NCI-H2171 treated with DMSO at 0.1 percent for 48 hours (cell line): ENCODE data around the gene CMYA5.
A peak's percentile ranks its signal among the peaks of the same experiment; 100 is the strongest.

Experiments used
- DNase-seq: peaks from one replicate; lab custom pipeline; 2025; lab: John Stamatoyannopoulos, UW

The CMYA5 gene

DNA sequence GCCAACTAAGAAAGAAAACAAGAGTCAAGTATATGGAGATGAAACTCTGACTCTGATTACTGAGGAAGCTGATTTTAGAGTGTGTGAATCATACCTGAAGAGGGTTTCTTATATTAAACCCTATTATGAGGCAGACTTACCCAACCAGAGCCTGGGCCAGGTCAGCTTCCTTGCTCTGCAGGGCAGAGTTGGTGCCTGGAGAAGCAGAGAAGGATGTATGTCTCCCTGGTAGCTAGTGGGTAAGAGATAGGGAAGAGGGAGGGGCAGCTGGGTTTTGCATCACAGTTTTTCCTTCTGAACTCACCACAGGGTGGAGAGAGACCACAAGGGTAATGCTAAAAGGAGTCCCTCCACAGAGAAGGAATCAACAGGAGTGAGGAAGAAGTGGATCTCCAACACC is 104.1 kb downstream of the CMYA5 start:
- peak; percentile 54 for DNase-seq

DNA sequence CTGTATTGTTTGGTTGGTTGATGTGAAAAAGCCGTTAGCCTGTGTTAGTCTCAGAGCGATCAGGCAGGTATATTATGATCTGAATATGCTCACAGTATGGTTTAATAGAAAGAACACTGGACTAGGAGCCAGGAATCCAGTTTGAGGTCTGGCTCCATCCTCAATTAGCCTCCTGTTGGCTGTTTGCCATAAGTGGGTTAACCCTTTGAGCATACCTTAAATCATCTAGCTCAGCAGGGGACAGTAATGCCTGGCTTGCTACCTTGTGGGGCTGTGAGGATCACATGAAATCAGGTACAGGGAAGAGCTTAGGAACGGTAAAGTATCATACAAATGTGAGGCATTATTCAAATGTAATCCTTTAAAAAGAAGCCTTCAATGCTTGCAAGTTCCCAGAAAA is 104.7 kb downstream of the CMYA5 start:
- DNase-seq = peak; percentile 62

GRCh38 chr5:79795764-79796398 is 106.2 kb downstream of the CMYA5 start:
- no peak for DNase-seq

- DNase-seq = no peak
Observed at GRCh38 chr5:79798893-79799590, 109.4 kb downstream of the CMYA5 start.

DNA sequence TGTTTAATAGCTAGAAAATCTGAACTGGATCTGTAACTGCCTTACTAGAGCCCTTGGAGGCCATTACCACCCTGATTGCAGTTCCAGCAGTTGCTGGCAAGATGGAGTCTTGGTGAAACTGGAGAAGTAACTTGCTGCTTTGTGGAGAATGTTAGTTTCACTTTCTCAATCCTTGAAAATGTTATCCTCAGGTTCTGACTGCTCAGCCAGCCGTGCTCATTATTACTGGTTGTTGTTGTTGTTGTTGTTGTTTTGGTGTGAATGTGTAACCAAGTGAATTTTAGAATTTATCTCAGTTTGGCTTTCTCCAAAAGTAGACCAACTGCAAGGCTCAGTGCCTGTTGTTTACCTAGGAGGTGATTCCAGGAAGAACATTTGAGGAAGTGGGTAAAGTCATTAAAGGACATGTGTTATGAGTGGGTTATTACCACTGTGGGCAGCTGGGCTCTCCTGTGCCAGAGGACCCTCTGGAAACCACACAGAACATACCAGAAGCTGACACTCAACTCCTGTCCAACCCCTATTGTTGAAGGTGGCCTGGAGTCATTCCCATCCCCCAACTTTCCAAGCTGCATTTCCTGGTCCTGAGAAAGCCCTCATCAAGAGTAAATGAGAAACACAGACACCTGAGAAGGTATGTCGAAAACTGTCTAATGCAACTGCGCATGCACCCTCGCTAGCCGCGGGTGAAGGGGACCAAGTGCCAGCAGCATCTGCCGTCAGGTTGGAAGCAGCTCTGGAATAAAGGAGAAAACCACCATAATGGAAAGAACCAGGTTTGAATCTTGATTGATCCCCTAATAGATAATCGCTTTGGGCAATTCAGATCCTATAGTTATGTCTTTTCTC is 111.6 kb downstream of the CMYA5 start:
- DNase-seq = no peak

- no peak for DNase-seq
Observed at GRCh38 chr5:79802406-79802805, 112.8 kb downstream of the CMYA5 start.

- no peak for DNase-seq
Observed at GRCh38 chr5:79803007-79803406, 113.4 kb downstream of the CMYA5 start.

DNA sequence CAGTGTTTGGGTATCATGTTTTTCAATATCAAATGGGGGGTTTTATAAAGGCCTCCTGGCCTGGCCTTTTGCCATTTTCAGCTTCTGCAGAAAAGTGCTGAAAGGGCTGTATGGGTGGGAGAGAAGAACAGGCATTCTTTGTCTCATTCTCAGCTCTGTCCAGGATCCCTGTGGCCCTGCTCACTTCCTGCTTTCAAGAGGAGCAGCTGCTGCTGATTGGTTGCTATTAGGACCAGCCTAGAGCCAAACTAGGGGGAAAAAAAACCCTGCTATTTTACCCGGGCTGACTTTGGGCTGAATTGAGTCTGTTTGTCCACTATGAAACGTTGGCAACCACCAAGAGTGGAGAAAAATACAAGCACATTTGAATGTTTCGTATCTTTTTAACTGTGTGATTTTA is 117.1 kb downstream of the CMYA5 start:
- DNase-seq = no peak

GRCh38 chr5:79809743-79810142 is 120.1 kb downstream of the CMYA5 start:
- no peak for DNase-seq

DNA sequence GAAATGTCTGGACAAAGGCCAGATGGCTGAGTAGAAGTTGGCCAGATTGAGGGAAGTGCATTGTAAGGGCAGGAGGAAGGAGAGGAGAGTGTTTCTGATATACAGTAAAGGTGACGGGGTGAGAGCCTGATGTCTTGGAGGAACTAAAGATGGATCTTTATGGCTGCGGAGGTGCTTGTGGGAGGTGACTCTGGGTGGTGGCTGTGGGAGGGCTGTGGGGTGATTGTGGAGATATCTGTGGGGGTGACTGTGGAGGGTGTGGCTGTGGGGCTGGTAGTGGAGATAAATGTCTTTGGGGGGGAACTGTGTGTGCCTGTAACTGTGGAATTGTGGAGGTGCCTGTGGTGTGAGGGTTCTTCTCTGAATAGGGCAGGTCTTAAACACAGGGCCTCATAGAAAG is 121.4 kb downstream of the CMYA5 start:
- no peak for DNase-seq

GRCh38 chr5:79811904-79812303 is 122.3 kb downstream of the CMYA5 start:
- DNase-seq = no peak

DNA sequence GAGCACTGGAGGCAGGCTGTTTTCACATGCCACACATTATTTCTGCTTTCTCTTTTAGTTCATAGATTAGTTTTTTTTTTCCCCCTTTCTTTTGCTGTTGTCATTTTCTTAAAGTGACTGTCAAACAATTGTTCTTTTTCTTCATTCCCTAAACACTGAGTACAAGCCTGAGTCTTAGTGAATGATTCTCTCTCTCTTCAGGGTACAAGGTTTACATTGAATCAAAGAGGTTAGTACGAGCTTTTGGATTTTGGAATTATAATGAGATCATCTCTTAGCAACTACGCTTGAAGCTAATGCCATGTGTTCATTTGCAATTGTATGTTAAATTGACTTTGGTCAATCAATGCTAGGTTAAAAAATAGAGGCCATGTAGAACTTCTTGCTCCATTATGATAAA is 125.1 kb downstream of the CMYA5 start:
- DNase-seq = no peak

DNA sequence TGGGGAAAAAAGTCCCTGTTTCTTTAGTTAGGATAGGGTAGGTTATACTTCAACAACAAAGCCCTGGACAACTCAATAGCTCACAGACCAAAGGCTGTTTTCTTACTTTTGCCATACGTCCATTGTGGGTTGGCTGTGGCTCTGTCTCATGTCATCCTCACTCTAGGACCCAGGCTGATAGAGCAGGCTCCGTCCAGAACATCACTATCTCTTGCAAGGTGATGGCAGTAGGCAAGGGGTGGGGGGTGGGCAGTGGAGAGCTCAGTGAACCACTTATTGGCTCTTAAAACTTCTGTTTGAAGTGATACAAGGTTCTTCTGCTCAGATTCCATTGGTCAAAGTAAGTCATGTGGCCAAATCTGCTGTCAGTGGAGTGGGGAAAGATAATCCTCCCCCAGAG is 126.4 kb downstream of the CMYA5 start:
- DNase-seq = no peak

DNA sequence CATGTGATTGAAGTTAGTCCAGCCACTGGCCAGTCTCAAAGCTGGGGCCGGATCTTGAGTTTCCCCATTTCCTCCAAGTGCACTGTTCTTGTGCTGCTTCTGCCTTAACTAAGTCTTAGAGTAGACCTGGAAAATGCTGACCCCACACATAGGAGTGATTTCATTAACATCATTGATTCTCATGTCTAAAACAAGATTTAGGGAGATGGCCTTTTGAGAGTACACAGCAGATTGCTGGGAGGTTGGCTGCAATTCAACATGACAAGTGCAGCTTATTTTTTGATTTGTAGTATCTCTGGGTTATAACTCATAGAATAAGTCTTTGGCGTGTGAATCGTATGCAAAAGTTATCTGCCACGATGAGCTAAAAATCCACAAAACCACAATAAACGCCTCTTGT is 131.0 kb downstream of the CMYA5 start:
- no peak for DNase-seq

- no peak for DNase-seq
Observed at GRCh38 chr5:79824444-79824843, 134.8 kb downstream of the CMYA5 start.

GRCh38 chr5:79825802-79826201 is 136.2 kb downstream of the CMYA5 start:
- no peak for DNase-seq

DNA sequence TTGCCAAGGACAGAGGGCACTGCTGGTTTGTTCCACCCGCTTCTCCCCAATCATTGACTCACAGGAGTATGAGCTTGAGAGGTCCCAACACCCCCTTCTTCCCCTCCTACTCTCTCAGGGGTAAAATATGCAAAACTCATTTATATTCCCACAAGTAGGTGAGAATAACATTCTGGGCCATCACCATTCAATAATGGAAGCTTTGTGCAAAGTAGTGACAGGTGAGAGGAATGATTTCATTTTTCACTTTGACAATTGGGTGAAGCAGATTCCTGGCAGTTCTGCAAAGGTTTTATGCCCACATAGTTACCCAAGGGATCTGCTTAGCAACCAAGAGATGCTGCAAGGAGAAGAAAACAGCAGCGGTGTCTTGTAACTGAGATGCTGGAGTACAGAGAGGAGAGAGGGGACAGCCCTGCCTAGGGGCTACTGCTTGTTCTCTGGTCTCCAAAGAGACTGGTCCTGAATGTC is 137.6 kb downstream of the CMYA5 start:
- DNase-seq = no peak

- no peak for DNase-seq
Observed at GRCh38 chr5:79829260-79829659, 139.6 kb downstream of the CMYA5 start.

DNA sequence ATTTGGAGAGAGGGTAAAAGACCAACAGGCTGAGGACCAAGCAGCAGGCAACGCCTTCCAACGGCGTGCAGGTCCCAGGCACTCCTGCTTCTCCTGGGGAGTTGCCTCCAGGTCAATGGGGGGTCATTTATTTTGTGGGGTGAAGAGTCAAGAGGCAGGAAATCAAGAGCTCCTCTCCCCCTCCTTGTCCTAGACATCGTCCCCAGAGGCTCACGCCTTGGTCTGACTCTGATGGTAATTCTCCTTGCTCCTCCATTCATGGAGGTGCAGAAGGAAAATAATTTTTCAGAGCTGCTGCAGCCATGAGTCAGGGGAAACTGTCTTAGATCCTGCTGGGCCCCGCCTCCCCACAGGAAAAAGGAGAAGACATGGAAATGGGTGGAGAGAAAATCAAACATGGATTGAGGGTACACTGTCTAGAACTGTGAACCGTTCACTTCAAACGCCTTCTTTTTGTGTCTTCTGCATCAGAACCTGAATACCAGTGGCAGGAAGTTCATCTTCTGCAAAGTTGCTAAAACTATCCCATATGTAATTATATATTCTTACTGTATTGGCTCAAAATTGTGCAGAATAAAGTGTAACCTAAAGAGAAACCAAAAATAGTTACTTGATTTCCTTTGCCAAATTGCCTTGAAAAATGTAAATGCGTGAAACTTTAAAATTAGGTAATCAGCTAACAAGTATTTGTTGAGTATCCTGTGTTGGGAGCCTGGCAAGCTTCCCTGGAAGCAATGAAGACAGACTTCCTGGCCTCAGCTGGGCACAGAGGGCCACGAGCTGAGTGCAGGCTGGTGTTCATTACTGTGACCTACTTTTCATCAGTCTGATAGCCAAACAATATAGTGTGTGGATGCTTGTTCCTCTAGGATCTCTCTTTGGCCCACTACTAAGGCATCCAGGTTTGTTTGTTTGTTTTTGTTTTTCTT is 142.0 kb downstream of the CMYA5 start:
- no peak for DNase-seq

- no peak for DNase-seq
Observed at GRCh38 chr5:79832911-79833310, 143.3 kb downstream of the CMYA5 start.

GRCh38 chr5:79834098-79834753 is 144.6 kb downstream of the CMYA5 start:
- no peak for DNase-seq
